Measurements from ENCODE around the gene GALNT3. TPM values are rescaled to one million over a fixed set of nuclear protein-coding genes. Genes with fewer than 3 reads are reported as not detected.

Gene GALNT3
- total and polyA plus RNA-seq, 2 of the 8 experiments (the other 6 are each of a cell fraction or from before 2014, with no cell fraction given) = 3.4 to 23.6 TPM

DNA sequence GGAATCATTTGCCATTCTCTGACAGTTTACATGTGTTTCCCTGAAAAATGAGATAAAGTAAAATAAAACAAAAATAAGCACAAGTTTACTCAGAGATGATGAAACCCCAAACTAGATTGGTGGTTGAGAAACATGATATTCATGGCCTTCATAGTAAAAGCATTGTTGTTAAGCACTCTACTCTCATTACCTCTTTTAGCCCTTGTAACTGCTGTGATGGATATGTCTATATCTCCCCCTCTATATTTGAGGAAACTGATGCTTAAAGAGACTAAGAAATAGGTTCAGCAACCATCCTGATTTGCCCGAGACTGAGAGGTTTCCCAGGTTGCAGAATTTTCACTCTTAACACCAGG, 33.9 kb upstream of the GALNT3 start:
- H2BK5ac ChIP-seq (ENCODE audit: low read depth, low read length) = no peak overlapping the region
- H3K23ac ChIP-seq (ENCODE audit: insufficient read length) = no peak overlapping the region
- no peak overlapping the region for H3K56ac ChIP-seq (replicated peaks; ENCODE audit: insufficient read length, low read depth, low read length)
- FAIRE-seq (no peak), DNase-seq (ENCODE audit: low read depth in 1 of 2, low spot score in 2 of 2) (no peak)
- H2BK120ac ChIP-seq (replicated peaks; ENCODE audit: low read depth, low read length) = no peak overlapping the region
- no peaks in the 10 kb centered on the region; a peak in 1 of 8 replicates for H3K36me3 ChIP-seq (ENCODE audit: control insufficient read depth in 2 of 4, insufficient read depth in 4 of 4, low read length in 3 of 4)
- H4K5ac ChIP-seq (ENCODE audit: insufficient read length, low read depth, low read length) = no peak overlapping the region
- ChIA-PET CTCF (ENCODE audit: partially characterized antibody) (interaction anchor here (1.4 kb wide), 1 partner anchor 14 kb away, joined by 4 read pairs; no protein-coding TSS in a partner anchor), POLR2A (ENCODE audit: partially characterized antibody) (interaction anchor here (1.2 kb wide), 1 partner anchor 8 kb away, joined by 3 read pairs; no protein-coding TSS in a partner anchor)
- no peak overlapping the region for H2BK12ac ChIP-seq (ENCODE audit: low read depth, low read length)
- no peaks in the 10 kb centered on the region for H3K79me2 ChIP-seq (ENCODE audit: control insufficient read depth in 1 of 2, insufficient read depth in 2 of 2, low read length in 2 of 2)
- H3K4ac ChIP-seq (replicated peaks; ENCODE audit: insufficient read length, low read depth, low read length) = no peak overlapping the region
- no peak overlapping the region for H4K91ac ChIP-seq (replicated peaks; ENCODE audit: insufficient read length, low read length)
- H2AK5ac ChIP-seq (ENCODE audit: low read depth, low read length) = no peak overlapping the region
- H3K14ac ChIP-seq (ENCODE audit: insufficient read length) = no peak overlapping the region
- H4K20me1 ChIP-seq (replicated peaks in 1 of 2; ENCODE audit: control insufficient read depth in 1 of 2, insufficient read depth in 2 of 2, low read length in 2 of 2) = no peaks in the 10 kb centered on the region
- H3K9ac ChIP-seq (replicated peaks in 1 of 4; ENCODE audit: extremely low read depth in 1 of 4, low read depth in 3 of 4, low read length in 3 of 4) = no peak overlapping the region
- no peak overlapping the region for H4K8ac ChIP-seq (ENCODE audit: extremely low read depth, insufficient read depth, low read length)
- no peak overlapping the region for H3K27ac ChIP-seq (ENCODE audit: low read depth, low read length)
- H3K9me3 ChIP-seq (ENCODE audit: insufficient read depth in 2 of 2, low read depth in 1 of 2, low read length in 1 of 2) = no peaks in the 10 kb centered on the region
- no peak overlapping the region for H3K18ac ChIP-seq (ENCODE audit: extremely low read depth, low read length)
- H3K4me2 ChIP-seq (ENCODE audit: insufficient read depth in 1 of 2, low read depth in 2 of 2, low read length in 2 of 2) = no peak overlapping the region
- no peak overlapping the region for H2BK20ac ChIP-seq (ENCODE audit: low read length)
- H2AFZ ChIP-seq (ENCODE audit: low read length) = no peak overlapping the region
- 79% methylated on average over 1 of the region's 1 CpG; no CpG with 5 or more reads in 1 of the 2 experiments for WGBS, 2 experiments (ENCODE audit: extremely low coverage in 1 of 2, insufficient coverage in 1 of 2, insufficient read length in 1 of 2, insufficient replicate concordance in 2 of 2, low coverage in 1 of 2, low lambda C conversion rate in 2 of 2, missing lambda C conversion rate in 1 of 2)
- no peak overlapping the region for H3K4me3 ChIP-seq (ENCODE audit: extremely low read depth in 1 of 4, insufficient read depth in 2 of 4, low read depth in 3 of 4, low read length in 4 of 4)
- no peaks in the 10 kb centered on the region for H3K79me1 ChIP-seq (ENCODE audit: low read depth, low read length)
- H3K27me3 ChIP-seq (replicated peaks in 1 of 4; ENCODE audit: control insufficient read depth in 3 of 4, extremely low read depth in 1 of 4, insufficient read depth in 3 of 4, low read length in 3 of 4) = peaks cover 0 to under 1% (median 0%) of the 10 kb centered on the region in 4 experiments; a peak in 1 of 7 replicates
- no peaks in the 10 kb centered on the region for H3K23me2 ChIP-seq (ENCODE audit: low read depth, low read length)
- H3K4me1 ChIP-seq (replicated peaks in 1 of 4; ENCODE audit: control insufficient read depth in 3 of 4, insufficient read depth in 4 of 4, low read length in 3 of 4) = no peaks in the 10 kb centered on the region
- H2BK15ac ChIP-seq (ENCODE audit: low read length) = no peak overlapping the region
- TF ChIP-seq ZNF274 (IDR thresholded peaks at IDR 0.05; ENCODE audit: borderline replicate concordance, extremely low read depth, low read length) = no peak
- TF ChIP-seq CREB1 (IDR thresholded peaks at IDR 0.05) = no peak
- no peak for TF ChIP-seq RXRA (IDR thresholded peaks at IDR 0.05; ENCODE audit: insufficient read depth, low read depth, low read length)
- no peak for TF ChIP-seq GABPA (IDR thresholded peaks at IDR 0.05; ENCODE audit: borderline replicate concordance, insufficient read depth, low read length)
- no peak for TF ChIP-seq BACH1 (IDR thresholded peaks at IDR 0.05; ENCODE audit: low read length)
- TF ChIP-seq, protein P1, sequence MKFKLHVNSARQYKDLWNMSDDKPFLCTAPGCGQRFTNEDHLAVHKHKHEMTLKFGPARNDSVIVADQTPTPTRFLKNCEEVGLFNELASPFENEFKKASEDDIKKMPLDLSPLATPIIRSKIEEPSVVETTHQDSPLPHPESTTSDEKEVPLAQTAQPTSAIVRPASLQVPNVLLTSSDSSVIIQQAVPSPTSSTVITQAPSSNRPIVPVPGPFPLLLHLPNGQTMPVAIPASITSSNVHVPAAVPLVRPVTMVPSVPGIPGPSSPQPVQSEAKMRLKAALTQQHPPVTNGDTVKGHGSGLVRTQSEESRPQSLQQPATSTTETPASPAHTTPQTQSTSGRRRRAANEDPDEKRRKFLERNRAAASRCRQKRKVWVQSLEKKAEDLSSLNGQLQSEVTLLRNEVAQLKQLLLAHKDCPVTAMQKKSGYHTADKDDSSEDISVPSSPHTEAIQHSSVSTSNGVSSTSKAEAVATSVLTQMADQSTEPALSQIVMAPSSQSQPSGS (IDR thresholded peaks at IDR 0.05; ENCODE audit: low read length) = no peak
- no peak for TF ChIP-seq EGR1 (IDR thresholded peaks at IDR 0.05; ENCODE audit: borderline replicate concordance, low read depth, low read length)
- no peak for TF ChIP-seq TBP (IDR thresholded peaks at IDR 0.05; ENCODE audit: low read depth, low read length)
- no peak for TF ChIP-seq MAFK (IDR thresholded peaks at IDR 0.05; ENCODE audit: low read depth, low read length)
- TF ChIP-seq SAP30 (IDR thresholded peaks at IDR 0.05; ENCODE audit: insufficient read depth, insufficient replicate concordance, low read length) = no peak
- no peak for TF ChIP-seq CHD2 (IDR thresholded peaks at IDR 0.05; ENCODE audit: low read length)
- TF ChIP-seq KDM4A (IDR thresholded peaks at IDR 0.05; ENCODE audit: low read depth, low read length, severe bottlenecking) = no peak
- no peak for TF ChIP-seq CEBPB (IDR thresholded peaks at IDR 0.05; ENCODE audit: low read depth, low read length)
